K562 (cell line): ENCODE results near the gene TSC22D3. TPM values are rescaled to one million over a fixed set of nuclear protein-coding genes. Genes with fewer than 3 reads are reported as not detected.
A peak's percentile ranks its signal among the peaks of the same experiment; 100 is the strongest.

ENCODE experiments used
- BDP1 ChIP-seq: IDR thresholded peaks from 3 replicates; pipeline ENCODE4 v1.6.1; 2011; ENCODE audit not compliant: insufficient read length, insufficient read depth
- DMBX1 ChIP-seq: fragments of 250-450 bp; sonication (Bioruptor Pico); IDR thresholded peaks from 2 replicates; pipeline ENCODE4 v1.8.0; 2022; ENCODE audit warnings: inconsistent platforms, mild to moderate bottlenecking, moderate library complexity, borderline replicate concordance
- HDAC2 ChIP-seq: fragments of 450-650 bp; IDR thresholded peaks from 2 replicates; pipeline ENCODE4 v1.6.1; 2016; ENCODE audit warnings: mild to moderate bottlenecking
- MECOM ChIP-seq: fragments of 250-450 bp; sonication (Bioruptor Pico); IDR thresholded peaks from 2 replicates; pipeline ENCODE4 v1.8.0; 2022; ENCODE audit warnings: inconsistent platforms
- MEIS2 ChIP-seq: fragments of 450-650 bp; IDR thresholded peaks from 2 replicates; pipeline ENCODE4 v1.6.1; 2014; ENCODE audit warnings: mild to moderate bottlenecking; ENCODE audit not compliant: partially characterized antibody
- RBM17 ChIP-seq: fragments of 200-400 bp; formaldehyde crosslinking; IDR thresholded peaks from 2 replicates; pipeline ENCODE4 v1.6.1; 2017; ENCODE audit warnings: low read depth, mild to moderate bottlenecking, low read length, borderline replicate concordance
- RBM34 ChIP-seq: fragments of 200-400 bp; formaldehyde crosslinking; IDR thresholded peaks from 2 replicates; pipeline ENCODE4 v1.6.1; 2018; ENCODE audit warnings: low read length, borderline replicate concordance; ENCODE audit not compliant: insufficient read depth
- TARDBP ChIP-seq: fragments of 450-650 bp; IDR thresholded peaks from 2 replicates; pipeline ENCODE4 v1.6.1; 2016
- polyA plus RNA-seq, 8 experiments: library from polyadenylated mRNA; depleted of rRNA in 4 of 8; stranded (reverse) in 5 of 8; unstranded in 3 of 8; fragments of >200 nt; fragmentation: Nextera tagmentation in 2 of 8; fragmentation: Illumina TruSeq in 1 of 8; extraction: Ambion mirVana in 2 of 8; extraction: Trizol in 1 of 8; gene quantifications; 2 replicates each; pipeline versions ENCODE4 v1.2.1 to v1.2.3, GENCODE V29; 2011 to 2014; ENCODE audit warnings: inconsistent platforms in 1 of 8, missing spikeins in 1 of 8
- total RNA-seq, 7 experiments: library from RNA; depleted of rRNA in 6 of 7; stranded (reverse); fragments of >200 nt in 6 of 7; fragmentation: Illumina TruSeq in 2 of 7; extraction: Trizol in 2 of 7; gene quantifications; 2 replicates each; pipeline versions ENCODE4 v1.2.1 to v1.2.3, GENCODE V29; 2011 to 2021; ENCODE audit warnings: low replicate concordance in 1 of 7
- TF ChIP-seq, protein P1 (sequence below): sonication (generic); formaldehyde crosslinking; IDR thresholded peaks from 2 replicates; pipeline ENCODE4 v1.8.0; 2022; ENCODE audit warnings: missing genetic modification reagents, mild to moderate bottlenecking, borderline replicate concordance
- TF ChIP-seq, protein P2 (sequence below), 2 experiments: IDR thresholded peaks in 1 of 2; conservative IDR thresholded peaks in 1 of 2; 2 replicates each; pipeline ENCODE4 v1.6.1; 2016; ENCODE audit warnings: low read depth in 2 of 2, mild to moderate bottlenecking in 1 of 2, missing compliant biosample characterization in 1 of 2, missing genetic modification characterization in 1 of 2, moderate library complexity in 1 of 2
- TF ChIP-seq, protein P3 (sequence below): sonication (generic); formaldehyde crosslinking; IDR thresholded peaks from 2 replicates; pipeline ENCODE4 v1.8.1; 2022; ENCODE audit warnings: missing genetic modification reagents

TSC22D3 gene
- total and polyA plus RNA-seq, 9 of the 15 experiments (the other 6 are each of a cell fraction or from before 2014, with no cell fraction given) = 0.48 to 3.0 (median 0.87) TPM

DNA sequence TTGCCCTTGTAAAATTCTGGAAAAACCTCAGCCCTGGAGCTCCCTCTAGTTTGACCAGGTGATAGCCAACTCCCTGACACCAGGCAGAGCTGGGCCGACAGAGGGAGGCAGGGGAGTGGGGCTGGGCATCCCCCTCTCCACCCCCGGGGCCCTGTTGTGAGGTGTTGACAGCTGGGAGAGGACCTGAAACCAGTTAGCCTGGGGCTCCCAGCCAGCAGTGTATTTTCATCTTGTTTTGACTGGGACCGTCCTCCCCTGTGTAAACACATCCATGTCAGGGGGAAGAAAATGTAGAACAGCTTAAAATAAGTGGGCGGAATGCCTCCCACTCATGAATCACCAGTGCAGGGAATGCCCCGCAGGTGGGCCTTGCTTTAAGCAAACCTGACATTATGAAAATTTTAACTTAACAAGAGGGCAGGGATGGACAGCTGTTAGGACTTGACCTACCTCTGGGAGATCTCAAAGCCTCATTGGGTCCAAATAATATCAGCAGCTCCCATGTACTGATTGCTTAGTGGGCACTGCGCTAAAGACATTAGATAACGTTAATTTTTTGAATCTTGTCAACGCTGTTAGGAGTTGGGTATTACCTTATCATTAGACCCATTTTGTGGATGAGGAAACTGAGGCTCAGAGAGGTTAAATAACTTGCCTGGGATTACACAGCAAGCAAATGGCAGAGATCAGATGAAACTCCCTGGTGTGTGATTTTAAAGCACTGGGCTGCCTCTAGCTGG lies 45.9 kb downstream of the TSC22D3 start (continued):
- TF ChIP-seq, protein P1, sequence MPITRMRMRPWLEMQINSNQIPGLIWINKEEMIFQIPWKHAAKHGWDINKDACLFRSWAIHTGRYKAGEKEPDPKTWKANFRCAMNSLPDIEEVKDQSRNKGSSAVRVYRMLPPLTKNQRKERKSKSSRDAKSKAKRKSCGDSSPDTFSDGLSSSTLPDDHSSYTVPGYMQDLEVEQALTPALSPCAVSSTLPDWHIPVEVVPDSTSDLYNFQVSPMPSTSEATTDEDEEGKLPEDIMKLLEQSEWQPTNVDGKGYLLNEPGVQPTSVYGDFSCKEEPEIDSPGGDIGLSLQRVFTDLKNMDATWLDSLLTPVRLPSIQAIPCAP (CRISPR knock-in tag) = no peak
- TF ChIP-seq TARDBP = no peak
- no peak for TF ChIP-seq DMBX1 (CRISPR knock-in tag)
- TF ChIP-seq, protein P2, sequence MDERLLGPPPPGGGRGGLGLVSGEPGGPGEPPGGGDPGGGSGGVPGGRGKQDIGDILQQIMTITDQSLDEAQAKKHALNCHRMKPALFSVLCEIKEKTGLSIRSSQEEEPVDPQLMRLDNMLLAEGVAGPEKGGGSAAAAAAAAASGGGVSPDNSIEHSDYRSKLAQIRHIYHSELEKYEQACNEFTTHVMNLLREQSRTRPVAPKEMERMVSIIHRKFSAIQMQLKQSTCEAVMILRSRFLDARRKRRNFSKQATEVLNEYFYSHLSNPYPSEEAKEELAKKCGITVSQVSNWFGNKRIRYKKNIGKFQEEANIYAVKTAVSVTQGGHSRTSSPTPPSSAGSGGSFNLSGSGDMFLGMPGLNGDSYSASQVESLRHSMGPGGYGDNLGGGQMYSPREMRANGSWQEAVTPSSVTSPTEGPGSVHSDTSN (CRISPR knock-in tag; IDR thresholded peaks at IDR 0.05; ENCODE audit: low read depth) = no peak
- TF ChIP-seq, protein P2 (tag; conservative IDR thresholded peaks at IDR 0.05; ENCODE audit: low read depth) = 0 out of 2 replicates have a peak, but pooled peaks have one; percentile 35
- TF ChIP-seq RBM17 = no peak
- TF ChIP-seq MEIS2 = peak; percentile 47
- TF ChIP-seq, protein P3, sequence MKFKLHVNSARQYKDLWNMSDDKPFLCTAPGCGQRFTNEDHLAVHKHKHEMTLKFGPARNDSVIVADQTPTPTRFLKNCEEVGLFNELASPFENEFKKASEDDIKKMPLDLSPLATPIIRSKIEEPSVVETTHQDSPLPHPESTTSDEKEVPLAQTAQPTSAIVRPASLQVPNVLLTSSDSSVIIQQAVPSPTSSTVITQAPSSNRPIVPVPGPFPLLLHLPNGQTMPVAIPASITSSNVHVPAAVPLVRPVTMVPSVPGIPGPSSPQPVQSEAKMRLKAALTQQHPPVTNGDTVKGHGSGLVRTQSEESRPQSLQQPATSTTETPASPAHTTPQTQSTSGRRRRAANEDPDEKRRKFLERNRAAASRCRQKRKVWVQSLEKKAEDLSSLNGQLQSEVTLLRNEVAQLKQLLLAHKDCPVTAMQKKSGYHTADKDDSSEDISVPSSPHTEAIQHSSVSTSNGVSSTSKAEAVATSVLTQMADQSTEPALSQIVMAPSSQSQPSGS (CRISPR knock-in tag) = no peak
- no peak for TF ChIP-seq MECOM (CRISPR knock-in tag)
- no peak for TF ChIP-seq RBM34
- peak; percentile 47; the same call in 1 of the 2 replicates for TF ChIP-seq HDAC2
- TF ChIP-seq BDP1 = no peak
